Measurements from ENCODE around the gene PAK3.

Gene PAK3

DNA sequence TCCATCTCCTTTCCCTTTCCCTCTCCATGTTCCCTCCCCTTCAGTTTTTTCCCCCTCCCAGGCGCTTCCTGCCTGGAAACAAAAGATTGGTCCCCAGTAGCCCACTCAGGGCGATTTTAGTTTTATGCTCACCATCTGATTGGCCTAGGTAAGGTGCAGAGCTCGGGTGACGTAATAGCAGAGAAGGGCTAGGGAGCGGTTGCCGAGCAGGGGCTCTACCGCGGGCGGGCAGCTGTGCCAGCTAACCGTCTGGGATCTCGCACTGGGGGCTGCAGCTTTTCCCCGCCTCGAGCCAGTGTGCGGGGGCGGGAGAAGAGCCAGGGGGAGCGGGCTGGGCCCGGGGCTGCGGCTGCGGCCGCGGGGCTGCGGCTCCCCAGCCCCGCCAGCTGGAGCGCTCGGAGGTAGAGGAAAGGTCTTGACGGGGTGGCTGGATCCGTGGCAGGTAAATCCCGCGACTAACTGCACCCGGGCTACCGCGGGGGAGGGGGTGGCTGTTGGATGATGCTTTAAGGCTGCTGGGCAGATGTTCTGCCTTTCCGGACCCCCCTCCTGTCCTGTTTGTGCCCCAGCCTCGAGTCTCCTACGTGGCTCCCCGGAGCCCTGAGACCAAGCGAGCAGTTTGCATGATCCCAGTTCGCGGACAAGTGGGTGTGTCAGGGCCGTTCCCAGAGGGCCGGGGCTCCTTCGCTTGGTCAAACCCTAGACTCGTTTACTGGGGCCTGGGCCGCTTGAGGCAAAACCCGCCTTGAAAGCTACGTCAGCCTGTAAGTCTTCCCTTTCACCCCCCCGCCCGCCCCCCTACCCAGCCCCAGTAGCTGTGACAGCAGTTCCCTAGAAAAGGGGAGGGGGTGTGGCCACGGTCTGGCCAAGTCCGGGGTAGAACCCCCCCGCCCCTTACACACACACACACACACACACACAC lies at the start of gene PAK3:
Gene PAK3, plus strand, starts transcription at position 218 of the 922 bp plus-strand sequence. CDS start 26,913 bp downstream, outside the sequence.
- no peak for DNase-seq (ENCODE audit: low read depth)

DNA sequence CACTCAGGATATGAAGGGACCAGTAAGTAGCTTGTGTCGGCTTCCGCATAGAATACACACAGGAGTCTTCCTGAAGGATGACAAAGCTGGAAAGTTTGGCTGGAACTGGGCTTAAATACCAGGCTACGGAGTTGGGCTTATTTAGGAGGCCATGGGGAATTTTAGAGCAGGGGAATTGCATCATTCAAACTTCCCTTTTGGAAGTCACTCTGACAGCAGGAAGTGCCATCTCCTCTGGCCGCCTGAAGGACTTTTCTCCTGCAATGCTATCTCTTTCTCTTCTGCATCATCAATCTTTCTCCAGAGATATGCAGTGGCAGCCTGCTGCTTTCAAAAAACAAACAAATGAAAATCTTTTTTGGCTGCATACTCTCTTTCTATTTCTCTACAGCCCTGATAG lies 48.4 kb upstream of the PAK3 start:
- DNase-seq (ENCODE audit: low read depth): no peak

DNA sequence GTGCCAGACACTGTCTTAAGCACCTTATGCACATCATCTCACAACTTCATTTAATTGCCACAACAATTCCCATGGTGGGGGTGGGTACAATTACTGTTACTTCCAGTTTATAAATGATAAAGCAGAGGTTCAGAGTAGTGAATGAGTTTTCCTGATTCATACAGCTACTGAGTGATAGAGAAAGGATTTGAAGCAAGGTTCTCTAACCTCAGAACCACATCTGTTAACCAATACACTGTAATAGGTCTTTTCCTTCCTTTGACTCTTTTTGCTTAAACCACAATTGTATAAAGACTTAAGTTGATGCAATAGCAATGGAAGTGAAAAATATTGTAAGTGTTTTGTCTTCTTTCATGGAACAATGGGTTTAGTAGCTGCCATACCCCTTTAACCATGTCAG lies 43.5 kb upstream of the PAK3 start:
- DNase-seq (ENCODE audit: low read depth): no peak

DNA sequence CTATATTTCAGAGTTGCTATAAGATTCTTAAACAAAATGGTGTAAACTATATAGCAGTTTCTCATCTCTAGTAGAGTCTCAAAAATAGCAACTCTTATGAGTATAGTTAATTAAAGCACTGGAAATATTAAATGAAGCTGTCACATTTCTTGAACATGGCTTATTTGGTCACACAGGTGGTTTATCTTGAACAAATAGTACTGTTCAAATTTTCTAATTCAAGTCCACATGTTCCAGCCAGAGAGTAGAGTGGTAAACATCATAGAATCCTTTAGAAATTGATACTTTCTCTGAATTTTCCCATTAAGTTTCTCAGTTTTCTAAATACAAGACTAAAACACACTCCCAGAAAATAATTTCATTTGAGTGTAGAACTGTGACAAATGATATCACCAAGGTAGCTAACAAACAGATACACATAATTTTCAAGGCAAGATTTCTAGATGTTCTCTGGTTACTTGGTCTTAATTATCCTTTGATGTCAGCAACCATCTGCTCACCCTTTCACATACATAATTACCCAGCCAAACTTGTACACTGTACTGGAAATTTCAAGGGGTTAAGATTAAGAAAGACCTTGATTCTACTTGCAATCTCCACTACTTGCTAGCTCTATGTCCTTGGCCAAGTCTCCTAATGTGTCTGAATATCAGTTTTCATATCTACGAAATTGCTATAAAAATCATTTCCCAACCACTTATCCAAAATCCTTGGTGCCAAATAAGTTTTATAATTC lies 24.3 kb upstream of the PAK3 start:
- no peak for DNase-seq (ENCODE audit: low read depth)

DNA sequence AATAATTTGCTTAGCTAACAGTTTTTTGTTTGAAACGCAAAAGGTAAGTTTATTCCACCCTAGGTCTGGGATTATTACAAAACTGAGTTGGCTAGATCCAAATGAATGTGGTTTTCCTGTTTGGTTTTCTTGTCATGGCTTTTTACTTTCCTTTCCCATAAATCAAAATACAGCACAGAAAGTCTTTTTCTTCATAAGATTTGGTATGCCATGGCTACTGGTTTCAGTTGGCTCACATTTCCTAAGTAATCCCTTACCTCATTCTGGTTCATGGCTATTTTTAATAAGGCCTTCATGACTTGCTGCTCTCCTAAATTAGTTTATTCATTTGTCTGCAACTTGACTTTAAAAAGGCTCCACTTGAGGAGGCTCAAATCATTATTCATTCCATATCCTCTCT lies 12.9 kb upstream of the PAK3 start:
- no peak for DNase-seq (ENCODE audit: low read depth)

DNA sequence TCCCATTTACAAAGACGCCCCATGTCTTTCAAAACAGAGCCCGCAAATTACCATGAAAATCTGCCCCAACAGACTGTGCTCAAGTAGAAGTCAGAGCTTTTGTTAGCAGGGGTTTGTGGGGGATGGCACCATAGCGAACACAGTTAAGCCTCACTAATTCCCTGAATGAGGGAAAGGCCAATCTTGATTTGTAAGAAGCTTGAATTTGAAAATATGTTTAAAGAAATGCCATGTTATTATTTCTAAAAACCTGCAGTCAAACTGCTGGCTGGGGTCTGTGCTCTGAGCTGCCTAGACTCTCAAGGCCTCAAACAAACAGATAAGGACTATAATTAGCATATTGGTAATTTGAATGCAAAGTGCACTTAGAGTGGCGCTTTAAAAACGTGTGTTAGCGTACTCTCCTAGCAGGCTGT lies 9.4 kb upstream of the PAK3 start:
- no peak for DNase-seq (ENCODE audit: low read depth)

DNA sequence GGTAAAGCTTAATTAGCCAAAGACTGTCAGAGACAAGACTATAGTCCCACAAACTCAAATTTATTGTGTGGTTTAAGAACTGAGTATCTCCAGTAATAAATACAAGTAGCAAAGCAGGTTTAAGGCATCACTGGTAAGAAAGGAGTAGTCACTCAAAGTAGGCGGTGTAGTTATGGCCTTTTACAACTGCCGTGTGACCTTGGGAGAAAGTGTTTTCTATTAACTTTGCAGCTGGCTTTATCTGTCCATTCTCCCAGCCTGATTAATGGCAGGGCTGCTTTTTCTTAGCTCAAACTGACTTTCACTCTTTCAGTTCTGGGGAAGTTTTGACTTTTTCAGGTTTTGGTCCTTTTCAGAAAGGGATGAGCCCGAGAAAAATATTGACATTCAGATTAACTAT lies 7.4 kb upstream of the PAK3 start:
- DNase-seq (ENCODE audit: low read depth): no peak

DNA sequence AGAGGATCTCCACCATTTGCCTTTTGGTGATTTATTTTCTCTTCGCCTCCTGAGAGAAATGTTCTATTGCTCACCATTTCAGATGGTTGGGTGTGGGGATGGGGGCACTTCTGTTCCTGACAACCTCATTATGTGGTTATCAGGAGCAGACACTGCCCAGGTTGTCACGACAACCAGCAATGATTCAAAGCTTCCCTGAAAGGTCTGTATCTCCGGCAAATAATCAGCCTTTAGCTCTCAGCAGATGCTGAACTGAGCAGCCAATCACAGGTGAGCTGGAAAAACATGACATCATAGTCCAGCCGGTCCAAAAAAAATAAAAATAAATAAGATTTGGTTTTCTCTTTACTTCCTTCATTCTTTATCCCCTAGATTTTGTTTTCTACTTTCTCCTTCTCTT lies 5.5 kb upstream of the PAK3 start:
- no peak for DNase-seq (ENCODE audit: low read depth)

DNA sequence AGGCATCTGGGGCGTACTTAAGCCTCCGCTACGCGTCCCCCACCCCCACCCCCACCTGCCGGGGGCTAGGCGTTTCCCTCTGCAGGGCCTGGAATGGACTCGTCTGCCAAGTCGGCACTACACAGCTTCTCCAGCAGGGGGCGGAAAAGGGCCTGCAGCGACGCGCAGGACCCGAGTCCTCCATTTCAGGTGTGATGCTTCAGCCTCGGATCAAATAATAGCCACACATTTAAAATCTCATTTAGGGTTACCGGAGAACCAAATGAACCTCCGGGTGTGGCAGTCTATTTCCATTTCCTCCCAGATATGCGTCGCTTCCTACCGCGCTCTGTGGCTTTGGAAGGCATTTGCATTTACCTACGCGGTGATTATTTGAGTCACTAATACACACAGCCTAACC lies 2.9 kb downstream of the PAK3 start:
- DNase-seq (ENCODE audit: low read depth): no peak

DNA sequence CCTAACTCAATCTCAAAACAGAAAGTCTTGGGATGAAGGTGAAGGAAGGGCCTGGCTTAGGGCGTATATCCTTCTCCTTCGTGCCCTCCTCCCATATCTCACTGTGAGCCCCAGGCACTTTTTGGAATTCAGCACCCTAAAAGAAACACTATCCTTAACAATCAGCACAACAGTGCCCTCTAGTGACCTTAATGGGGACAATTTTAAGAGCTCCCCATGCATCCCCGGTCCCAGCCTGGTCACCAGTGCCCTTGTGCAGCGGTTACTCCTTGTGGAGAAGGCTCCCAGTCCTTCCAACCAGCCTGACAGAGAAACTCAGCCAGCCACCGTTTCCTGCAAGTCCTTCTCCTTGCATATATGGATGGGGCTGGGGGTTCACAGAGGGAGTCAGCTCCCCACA lies 4.2 kb downstream of the PAK3 start:
- no peak for DNase-seq (ENCODE audit: low read depth)

DNA sequence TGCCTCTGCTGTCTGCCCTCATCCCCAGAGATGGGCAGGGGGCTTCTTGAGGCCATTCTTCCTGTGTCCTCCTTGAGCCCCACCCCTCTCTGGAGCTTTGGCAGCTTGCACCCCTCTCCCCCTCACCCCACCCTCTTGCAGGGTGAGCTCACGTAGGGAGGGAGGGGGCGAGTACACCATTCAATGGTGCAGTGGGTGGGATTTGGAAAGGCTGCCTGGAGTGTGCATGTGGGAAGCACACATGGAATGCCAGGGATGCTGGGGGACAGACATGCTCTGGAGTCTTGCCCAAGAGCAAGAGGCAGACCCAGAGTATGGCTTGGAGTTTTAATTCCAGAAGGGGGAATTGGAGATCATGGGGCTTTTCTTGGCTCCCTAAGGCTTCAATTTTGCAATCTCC lies 5.6 kb downstream of the PAK3 start:
- DNase-seq (ENCODE audit: low read depth): no peak

DNA sequence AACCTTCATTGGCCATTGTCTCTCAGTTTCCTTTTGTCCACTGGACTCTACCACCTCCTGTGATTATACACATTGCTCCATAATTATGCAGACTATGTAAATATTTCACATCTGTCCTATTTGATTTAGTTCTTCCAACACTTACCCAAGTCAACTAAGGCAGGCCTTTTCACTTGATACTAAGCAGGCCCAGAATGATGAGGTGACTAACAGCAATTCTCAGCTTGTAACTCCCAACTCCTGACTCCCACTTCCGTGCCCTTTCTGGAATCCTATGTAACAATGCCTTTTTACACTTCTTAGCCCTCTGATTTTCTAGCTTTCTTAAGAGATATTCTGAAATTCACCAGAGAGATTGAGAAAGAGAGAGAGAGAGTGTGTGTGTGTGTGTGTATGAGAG lies 6.6 kb downstream of the PAK3 start:
- DNase-seq (ENCODE audit: low read depth): no peak

DNA sequence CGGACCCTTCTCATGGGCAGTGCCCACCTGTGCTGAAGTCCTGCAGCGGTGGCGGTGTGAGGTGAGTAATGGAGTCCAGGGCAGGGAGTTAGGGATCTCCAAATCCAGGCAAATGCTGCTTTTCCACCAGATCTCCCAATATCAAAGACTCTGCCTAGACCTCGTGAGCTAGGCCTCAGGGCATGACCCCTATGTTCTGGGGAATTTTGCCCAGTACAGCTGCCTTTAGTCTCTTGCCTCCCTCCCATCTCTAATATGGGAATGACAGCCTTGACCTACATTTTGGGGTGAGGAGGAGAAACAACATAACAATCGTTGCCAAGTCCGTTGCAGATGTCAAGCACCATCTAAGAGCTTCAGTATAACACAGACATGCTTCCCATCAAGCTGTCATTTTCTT lies 7.3 kb downstream of the PAK3 start:
- no peak for DNase-seq (ENCODE audit: low read depth)

DNA sequence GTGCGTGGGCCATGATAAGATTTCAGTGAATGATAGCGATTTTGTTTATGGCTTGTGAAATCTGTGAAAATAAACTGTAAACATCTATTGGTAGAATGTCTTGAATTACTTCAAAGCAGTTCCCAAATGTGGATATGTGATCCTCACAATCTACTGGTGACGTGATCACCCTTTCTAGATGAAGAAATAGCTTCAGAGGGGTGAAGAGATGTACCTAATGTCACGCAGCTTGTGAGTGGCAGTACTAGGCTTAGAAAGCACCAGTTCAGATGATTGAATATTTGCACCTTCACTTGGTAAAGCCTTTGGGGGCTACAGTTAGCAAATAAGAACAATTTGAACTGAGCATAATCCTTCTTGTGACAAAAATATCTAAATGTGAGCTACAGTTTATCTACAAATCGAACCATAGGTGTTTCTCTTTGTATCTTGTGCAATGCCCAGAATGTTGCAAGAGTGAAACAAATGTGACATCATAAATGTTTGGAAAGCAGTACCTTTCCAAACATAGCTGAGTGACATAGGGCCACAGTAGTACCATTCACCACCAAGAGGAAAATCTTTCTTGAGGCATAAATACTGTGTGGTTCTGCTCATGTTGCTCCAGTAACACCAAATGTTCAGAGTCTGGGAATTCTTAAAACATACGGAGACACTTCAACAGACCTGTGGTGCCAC lies 14.2 kb downstream of the PAK3 start:
- DNase-seq (ENCODE audit: low read depth): no peak

DNA sequence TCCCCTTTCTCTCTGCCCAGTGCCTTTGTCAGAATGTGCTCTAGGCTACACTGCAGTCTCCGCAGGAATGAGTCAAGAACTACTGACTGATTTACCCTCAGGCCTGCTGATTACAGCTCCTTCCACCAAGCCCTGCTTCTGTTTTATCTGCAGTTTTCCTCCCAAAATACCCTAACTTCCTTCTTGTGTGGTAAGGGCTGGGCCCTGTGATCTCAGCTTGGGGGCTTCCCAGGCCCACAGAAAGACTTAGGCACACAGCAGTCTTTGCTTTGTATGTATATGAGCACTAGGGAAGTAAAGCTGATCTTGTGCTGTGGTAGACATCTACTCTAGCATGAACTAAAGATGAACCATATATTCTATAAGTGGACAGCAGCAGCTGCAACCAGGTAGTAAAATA lies 18.8 kb downstream of the PAK3 start:
- no peak for DNase-seq (ENCODE audit: low read depth)

DNA sequence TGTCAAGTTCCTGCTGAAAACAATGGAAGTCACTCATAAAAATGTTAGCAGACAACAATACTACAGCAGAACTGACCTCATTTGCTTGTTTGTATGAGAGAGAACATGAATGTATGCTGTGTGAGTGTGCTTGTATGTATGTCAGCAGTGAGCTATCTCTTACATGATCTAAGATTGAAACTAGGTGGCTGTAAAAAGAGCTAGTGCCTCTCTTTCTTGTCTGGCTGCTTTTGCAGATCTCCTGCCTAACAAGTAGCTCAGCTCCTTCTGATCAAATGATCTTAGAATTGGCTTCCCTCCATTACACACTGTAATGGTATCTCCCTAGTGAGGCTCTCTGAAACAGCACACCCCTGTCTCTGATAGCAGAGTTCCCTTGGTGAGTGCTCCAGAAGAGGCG lies 20.7 kb downstream of the PAK3 start:
- DNase-seq (ENCODE audit: low read depth): no peak

DNA sequence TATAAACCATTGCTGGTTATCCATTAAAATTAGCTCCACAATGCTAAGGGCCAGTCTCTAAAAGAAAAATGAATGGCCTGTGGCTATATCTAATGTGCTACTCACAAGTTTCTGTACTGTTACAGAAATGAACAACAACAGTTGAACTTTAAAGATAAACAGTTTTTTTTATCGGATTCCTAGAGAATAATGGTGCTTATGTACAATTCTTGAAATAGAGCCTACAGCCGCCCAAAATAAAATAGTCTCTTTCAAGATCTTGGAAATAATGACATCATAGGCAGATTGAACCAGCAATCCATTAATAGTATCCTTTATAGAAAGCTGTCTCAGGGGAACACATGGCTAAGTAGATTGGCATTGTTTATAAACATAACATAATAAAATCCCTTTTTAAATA lies 23.4 kb downstream of the PAK3 start:
- DNase-seq (ENCODE audit: low read depth): no peak

DNA sequence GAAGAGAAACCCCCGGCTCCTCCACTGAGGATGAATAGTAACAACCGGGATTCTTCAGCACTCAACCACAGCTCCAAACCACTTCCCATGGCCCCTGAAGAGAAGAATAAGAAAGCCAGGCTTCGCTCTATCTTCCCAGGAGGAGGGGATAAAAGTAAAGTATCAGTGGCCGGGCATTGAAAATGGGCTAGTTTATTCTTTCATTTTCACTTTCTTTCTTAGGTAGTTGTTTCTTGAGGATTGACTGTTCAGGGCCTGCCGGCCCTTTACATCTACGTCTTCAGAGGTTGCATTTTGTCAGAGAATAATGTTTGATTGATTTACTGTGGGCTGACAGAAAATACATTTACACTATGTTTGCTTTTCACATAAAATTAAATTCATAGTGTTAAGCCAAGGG lies 27.1 kb downstream of the PAK3 start:
- no peak for DNase-seq (ENCODE audit: low read depth)

DNA sequence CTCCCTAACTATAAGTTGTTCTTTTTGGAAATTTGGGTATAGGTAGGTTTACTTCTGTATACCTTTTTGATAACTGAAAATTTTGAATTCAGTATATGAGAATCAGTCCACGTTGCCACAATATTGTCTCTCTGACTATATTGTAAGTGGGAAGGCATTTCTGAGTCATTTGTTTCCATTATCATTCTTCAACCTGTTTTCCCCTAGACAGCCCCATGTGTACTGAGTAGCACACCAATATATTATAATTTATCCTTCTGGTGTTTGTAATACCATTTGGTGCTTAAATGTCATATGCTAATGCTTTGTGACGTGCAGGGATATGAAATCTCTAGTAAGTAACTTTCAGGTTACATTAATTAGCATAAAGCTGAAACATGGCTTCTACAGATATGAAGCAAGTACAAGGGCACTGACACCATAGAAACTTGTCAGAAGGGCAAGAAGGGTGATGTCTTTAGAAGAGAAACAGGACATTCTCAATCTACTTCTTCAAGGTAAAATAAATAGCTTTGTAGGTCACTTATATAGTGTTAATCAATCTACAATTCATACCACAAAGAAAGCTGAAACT lies 27.7 kb downstream of the PAK3 start:
- no peak for DNase-seq (ENCODE audit: low read depth)

DNA sequence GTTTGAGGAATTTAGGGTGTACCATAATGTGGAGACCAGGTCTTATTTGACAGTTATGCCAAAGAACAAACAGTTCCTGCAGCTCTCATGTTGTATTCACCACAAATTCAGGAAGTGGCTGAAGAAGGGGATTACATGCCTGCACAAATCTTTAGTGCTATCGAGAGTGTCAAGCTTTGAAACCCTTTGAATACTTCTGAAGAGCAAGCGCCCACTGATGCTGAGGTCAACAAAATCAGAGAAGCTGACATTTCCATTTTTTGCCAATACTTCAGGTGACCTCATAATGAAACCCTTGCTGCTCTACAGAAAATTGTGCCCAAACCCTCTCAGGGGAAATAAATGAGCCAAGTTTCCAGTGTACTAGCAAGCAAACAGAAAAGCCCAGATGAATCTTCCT lies 28.4 kb downstream of the PAK3 start:
- no peak for DNase-seq (ENCODE audit: low read depth)

DNA sequence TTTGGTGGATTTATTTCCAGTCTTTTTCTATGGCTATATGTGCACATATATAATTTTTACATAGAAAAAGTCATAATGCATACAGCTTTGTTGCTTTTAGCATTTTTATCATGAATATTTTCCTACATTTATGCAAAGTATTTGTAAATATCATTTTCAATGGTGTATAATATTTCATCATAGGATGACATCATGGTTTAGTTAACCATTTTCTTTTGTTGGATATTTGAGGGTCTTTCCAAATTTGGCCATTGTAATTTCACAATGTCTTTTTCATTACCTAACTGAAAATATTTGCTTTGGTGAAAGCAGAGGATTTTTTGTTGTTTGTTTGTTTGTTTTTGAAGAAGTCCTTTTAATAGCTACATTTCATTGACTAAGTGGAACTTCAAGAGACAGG lies 31.0 kb downstream of the PAK3 start:
- no peak for DNase-seq (ENCODE audit: low read depth)

DNA sequence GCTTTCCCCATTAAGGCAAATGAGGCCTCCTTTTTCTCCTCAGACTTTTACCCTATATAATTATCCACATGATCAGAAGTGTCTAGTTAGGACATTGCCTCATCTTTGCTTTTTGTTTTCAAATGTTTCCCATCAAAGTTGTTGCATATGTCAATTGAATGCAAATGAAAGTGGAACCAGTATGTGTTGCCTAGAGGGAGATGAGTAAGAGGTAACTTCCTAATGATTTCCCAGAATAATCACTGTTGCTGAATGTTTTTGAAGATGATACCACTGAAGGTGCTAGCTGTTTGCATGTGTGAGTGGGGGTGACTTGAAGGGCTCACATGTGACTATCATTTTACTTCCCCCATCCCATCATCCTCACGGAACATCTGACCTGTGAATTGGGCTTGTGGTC lies 33.9 kb downstream of the PAK3 start:
- no peak for DNase-seq (ENCODE audit: low read depth)

DNA sequence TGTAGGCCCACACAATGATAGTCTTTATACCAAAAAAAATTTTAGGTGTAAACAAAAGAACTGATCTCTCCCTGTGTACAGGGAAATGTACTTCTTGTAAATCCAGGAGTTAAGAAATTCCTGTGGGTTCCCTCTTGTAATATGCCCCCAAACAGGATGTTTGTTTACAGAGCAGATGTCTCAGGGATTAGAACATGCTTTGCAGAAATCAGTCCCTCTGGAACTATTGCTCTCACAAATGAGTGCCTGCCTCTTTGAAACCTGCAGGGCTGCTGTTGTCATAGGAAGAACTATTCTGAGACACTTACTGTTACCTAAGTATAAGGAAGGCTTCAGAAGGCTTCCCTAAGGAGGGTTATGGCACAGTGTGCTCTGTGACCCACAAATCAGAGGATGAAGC lies 35.6 kb downstream of the PAK3 start:
- DNase-seq (ENCODE audit: low read depth): no peak
